ENCODE results near the gene COG3. TPM values are rescaled to one million over a fixed set of nuclear protein-coding genes. Genes with fewer than 3 reads are reported as not detected.

Gene COG3
- polyA plus RNA-seq, 3 donors: 12.3 to 25.3 (median 12.9) TPM

DNA sequence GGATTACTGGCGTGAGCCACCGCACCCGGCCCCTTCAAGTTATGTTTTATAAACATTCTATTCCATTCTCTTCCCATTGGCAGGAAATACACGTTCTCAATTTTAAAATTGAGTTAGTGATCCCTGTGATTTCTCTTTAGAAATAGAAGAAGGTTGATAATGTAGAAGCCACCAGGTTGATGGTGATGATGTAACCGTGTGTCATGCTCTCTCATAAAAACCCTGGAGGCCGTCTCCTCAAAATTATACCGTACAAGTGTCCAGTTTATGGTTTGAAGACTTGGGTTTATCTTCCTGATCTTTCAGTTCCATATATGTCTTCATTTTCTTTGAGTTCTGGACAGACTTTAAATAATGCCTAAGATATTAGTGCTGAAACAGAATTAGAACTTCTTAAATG, 32.2 kb downstream of the COG3 start:
- Histone ChIP-seq H3K4me3 (replicated peaks in 1 of 3; ENCODE audit: low read depth in 2 of 3, low read length in 3 of 3) (no peak overlapping the region), H2AFZ (ENCODE audit: insufficient read depth, low read depth, low read length, poor library complexity, severe bottlenecking) (no peak overlapping the region), H3K9me3 (replicated peaks in 1 of 2; ENCODE audit: control insufficient read depth in 1 of 2, insufficient read depth in 1 of 2, low read length in 2 of 2) (no peaks in the 10 kb centered on the region), H4K20me1 (ENCODE audit: insufficient read depth, low read length) (no peaks in the 10 kb centered on the region), H3K9ac (ENCODE audit: insufficient read depth, low read length, poor library complexity, severe bottlenecking) (no peak overlapping the region), H3K36me3 (replicated peaks in 1 of 2; ENCODE audit: control insufficient read depth in 1 of 2, insufficient read depth in 2 of 2, low read length in 2 of 2) (peaks cover 73 to 92% of the 10 kb centered on the region in 2 donors), H3K4me2 (replicated peaks; ENCODE audit: extremely low read depth, low read length, poor library complexity, severe bottlenecking) (no peak overlapping the region), H3K27me3 (ENCODE audit: control insufficient read depth in 2 of 2, insufficient read depth in 2 of 2, low read length in 2 of 2) (no peaks in the 10 kb centered on the region), H3K4me1 (ENCODE audit: control insufficient read depth in 1 of 2, insufficient read depth in 2 of 2, low read length in 2 of 2) (no peaks in the 10 kb centered on the region), H3K79me2 (ENCODE audit: insufficient read depth, low read length) (no peaks in the 10 kb centered on the region), H3K27ac (ENCODE audit: low read depth in 1 of 2, low read length in 2 of 2) (no peak overlapping the region)
- peaks cover 6% of the 10 kb centered on the region for H3K4me1 Mint-ChIP-seq
- no CpG with 5 or more reads among the region's 7 CpGs for WGBS (ENCODE audit: insufficient coverage)
- TF ChIP-seq, protein P1, sequence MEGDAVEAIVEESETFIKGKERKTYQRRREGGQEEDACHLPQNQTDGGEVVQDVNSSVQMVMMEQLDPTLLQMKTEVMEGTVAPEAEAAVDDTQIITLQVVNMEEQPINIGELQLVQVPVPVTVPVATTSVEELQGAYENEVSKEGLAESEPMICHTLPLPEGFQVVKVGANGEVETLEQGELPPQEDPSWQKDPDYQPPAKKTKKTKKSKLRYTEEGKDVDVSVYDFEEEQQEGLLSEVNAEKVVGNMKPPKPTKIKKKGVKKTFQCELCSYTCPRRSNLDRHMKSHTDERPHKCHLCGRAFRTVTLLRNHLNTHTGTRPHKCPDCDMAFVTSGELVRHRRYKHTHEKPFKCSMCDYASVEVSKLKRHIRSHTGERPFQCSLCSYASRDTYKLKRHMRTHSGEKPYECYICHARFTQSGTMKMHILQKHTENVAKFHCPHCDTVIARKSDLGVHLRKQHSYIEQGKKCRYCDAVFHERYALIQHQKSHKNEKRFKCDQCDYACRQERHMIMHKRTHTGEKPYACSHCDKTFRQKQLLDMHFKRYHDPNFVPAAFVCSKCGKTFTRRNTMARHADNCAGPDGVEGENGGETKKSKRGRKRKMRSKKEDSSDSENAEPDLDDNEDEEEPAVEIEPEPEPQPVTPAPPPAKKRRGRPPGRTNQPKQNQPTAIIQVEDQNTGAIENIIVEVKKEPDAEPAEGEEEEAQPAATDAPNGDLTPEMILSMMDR (IDR thresholded peaks at IDR 0.05): no peak
- H3K4me3 Mint-ChIP-seq: no peak overlapping the region
- DNase-seq: no peak
- no peak overlapping the region for H3K27ac Mint-ChIP-seq
- peaks cover 62 to 83% of the 10 kb centered on the region in 2 donors for H3K36me3 Mint-ChIP-seq
- intact Hi-C loops (cut with micrococcal nuclease): no loop called here
- peaks cover 0 to 1% (median 0%) of the 10 kb centered on the region in 3 donors for H3K27me3 Mint-ChIP-seq (ENCODE audit: low read depth in 3 of 3)
- H3K9me3 Mint-ChIP-seq: peaks cover 0 to 3% (median 0%) of the 10 kb centered on the region in 7 donors

DNA sequence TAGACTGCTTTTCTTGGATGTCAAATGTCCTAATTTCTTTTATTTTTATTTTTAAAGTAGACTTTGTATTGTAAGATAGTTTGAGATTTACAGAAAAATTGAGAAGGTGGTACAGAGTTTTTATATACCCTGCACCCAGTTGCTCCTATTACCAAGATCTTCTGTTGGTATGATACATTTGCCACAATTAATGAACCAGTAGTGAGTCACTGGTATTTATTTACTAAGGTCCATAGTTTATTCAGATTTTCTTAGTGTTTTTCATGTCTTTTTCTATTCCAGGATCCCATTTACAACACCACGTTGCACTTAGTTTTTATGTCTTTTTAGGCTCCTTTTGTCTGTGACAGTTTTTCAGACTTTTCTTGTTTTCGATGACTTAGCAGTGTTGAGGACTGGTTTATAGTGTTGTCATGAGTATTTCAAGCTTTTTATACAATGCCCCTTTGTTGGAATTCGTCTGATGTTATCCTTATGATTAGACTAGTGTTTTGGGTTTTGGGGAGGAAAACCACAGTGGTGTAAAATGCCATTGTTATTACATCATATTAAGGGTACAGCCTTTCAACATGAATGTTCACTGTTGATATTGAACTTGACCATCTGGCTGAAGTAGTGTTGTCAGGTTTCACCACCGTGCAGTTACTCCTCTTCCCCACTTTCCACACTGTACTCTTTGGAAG, 35.9 kb downstream of the COG3 start:
- Histone ChIP-seq H3K4me3 (replicated peaks in 1 of 3; ENCODE audit: low read depth in 2 of 3, low read length in 3 of 3) (no peak overlapping the region), H3K9ac (ENCODE audit: insufficient read depth, low read length, poor library complexity, severe bottlenecking) (no peak overlapping the region), H3K27ac (ENCODE audit: low read depth in 1 of 2, low read length in 2 of 2) (peak overlapping the region in 1 of 2 donors; percentile 25), H4K20me1 (ENCODE audit: insufficient read depth, low read length) (no peaks in the 10 kb centered on the region), H3K36me3 (replicated peaks in 1 of 2; ENCODE audit: control insufficient read depth in 1 of 2, insufficient read depth in 2 of 2, low read length in 2 of 2) (peaks cover 73 to 91% of the 10 kb centered on the region in 2 donors), H3K4me2 (replicated peaks; ENCODE audit: extremely low read depth, low read length, poor library complexity, severe bottlenecking) (no peak overlapping the region), H3K27me3 (ENCODE audit: control insufficient read depth in 2 of 2, insufficient read depth in 2 of 2, low read length in 2 of 2) (no peaks in the 10 kb centered on the region), H3K9me3 (replicated peaks in 1 of 2; ENCODE audit: control insufficient read depth in 1 of 2, insufficient read depth in 1 of 2, low read length in 2 of 2) (no peaks in the 10 kb centered on the region), H3K4me1 (ENCODE audit: control insufficient read depth in 1 of 2, insufficient read depth in 2 of 2, low read length in 2 of 2) (no peaks in the 10 kb centered on the region), H2AFZ (ENCODE audit: insufficient read depth, low read depth, low read length, poor library complexity, severe bottlenecking) (no peak overlapping the region), H3K79me2 (ENCODE audit: insufficient read depth, low read length) (no peaks in the 10 kb centered on the region)
- Mint-ChIP-seq H3K9me3 (peaks cover 0 to 3% (median 0%) of the 10 kb centered on the region in 7 donors), H3K4me3 (no peak overlapping the region), H3K27ac (peak overlapping the region in 2 of 7 donors; percentile 10 to 27), H3K36me3 (peaks cover 72 to 83% of the 10 kb centered on the region in 2 donors), H3K4me1 (peaks cover 6% of the 10 kb centered on the region), H3K27me3 (ENCODE audit: low read depth in 3 of 3) (peaks cover 0 to 1% (median 0%) of the 10 kb centered on the region in 3 donors)
- no peak for DNase-seq
- TF ChIP-seq, protein P1 (IDR thresholded peaks at IDR 0.05): no peak
- no CpG with 5 or more reads among the region's 4 CpGs for WGBS (ENCODE audit: insufficient coverage)
- intact Hi-C loops (cut with micrococcal nuclease): no loop called here

All from CD14-positive monocyte (primary cell).